Neuronal stem cell (in vitro differentiated cells): ENCODE results near the gene AFF3.
A peak's percentile ranks its signal among the peaks of the same experiment; 100 is the strongest.

Experiments used
- DNase-seq: peaks from one replicate; pipeline ENCODE4 v3.0.0-alpha.2; 2013; ENCODE audit warnings: low spot score
- H2AFZ ChIP-seq: one replicate; pipeline ENCODE4 v1.6.1; 2013; ENCODE audit warnings: mild to moderate bottlenecking, low read length, inconsistent platforms
- H2AK5ac ChIP-seq: 2 replicates; pipeline ENCODE4 v1.6.1; 2013; ENCODE audit warnings: low read depth, mild to moderate bottlenecking, inconsistent platforms, low read length, moderate library complexity, mixed read lengths
- H2BK120ac ChIP-seq: 2 replicates; pipeline ENCODE4 v1.6.1; 2013; ENCODE audit warnings: low read depth, mild to moderate bottlenecking, inconsistent platforms, low read length, moderate library complexity, mixed read lengths
- H2BK12ac ChIP-seq: one replicate; pipeline ENCODE4 v1.6.1; 2013; ENCODE audit warnings: low read length, inconsistent platforms
- H2BK15ac ChIP-seq: 2 replicates; pipeline ENCODE4 v1.6.1; 2013; ENCODE audit warnings: mild to moderate bottlenecking, low read length, inconsistent platforms, mixed read lengths
- H2BK5ac ChIP-seq: one replicate; pipeline ENCODE4 v1.6.1; 2013; ENCODE audit warnings: inconsistent platforms, mild to moderate bottlenecking, low read length, moderate library complexity
- H3K14ac ChIP-seq: one replicate; pipeline ENCODE4 v1.6.1; 2013; ENCODE audit warnings: low read length, inconsistent platforms
- H3K18ac ChIP-seq: 2 replicates; pipeline ENCODE4 v1.6.1; 2013; ENCODE audit warnings: low read length, inconsistent platforms
- H3K23ac ChIP-seq: 2 replicates; pipeline ENCODE4 v1.6.1; 2013; ENCODE audit warnings: low read depth, mild to moderate bottlenecking, mixed read lengths, low read length, inconsistent platforms; ENCODE audit not compliant: poor library complexity
- H3K27ac ChIP-seq: replicated peaks from 3 replicates; pipeline ENCODE4 v1.5.1; 2013; ENCODE audit warnings: low read length, inconsistent platforms
- H3K27me3 ChIP-seq, 3 experiments: 2 replicates each; pipeline ENCODE4 v1.6.1; 2013; ENCODE audit warnings: low read length in 3 of 3, mild to moderate bottlenecking in 2 of 3, inconsistent platforms in 1 of 3, low read depth in 1 of 3, mixed read lengths in 1 of 3, moderate library complexity in 1 of 3; ENCODE audit not compliant: control insufficient read depth in 3 of 3, insufficient read depth in 3 of 3
- H3K36me3 ChIP-seq, 2 donors: replicated peaks in 1 of 2; 2 replicates each; pipeline ENCODE4 v1.6.1; 2013; ENCODE audit warnings: low read length in 2 of 2; ENCODE audit not compliant: control insufficient read depth in 2 of 2, insufficient read depth in 2 of 2
- H3K4ac ChIP-seq: 2 replicates; pipeline ENCODE4 v1.6.1; 2013; ENCODE audit warnings: inconsistent platforms, mild to moderate bottlenecking, low read length, moderate library complexity
- H3K4me1 ChIP-seq, 2 donors: 1 replicate in 1 of 2; 2 replicates in 1 of 2; pipeline ENCODE4 v1.6.1; 2013; ENCODE audit warnings: low read length in 2 of 2, low read depth in 1 of 2; ENCODE audit not compliant: control insufficient read depth in 2 of 2, insufficient read depth in 1 of 2
- H3K4me2 ChIP-seq: one replicate; pipeline ENCODE4 v1.6.1; 2013; ENCODE audit warnings: mild to moderate bottlenecking, low read length, inconsistent platforms; ENCODE audit not compliant: insufficient read depth, poor library complexity, severe bottlenecking
- H3K4me3 ChIP-seq, 2 donors: 2 replicates each; pipeline ENCODE4 v1.5.1; 2013; ENCODE audit warnings: low read length in 2 of 2, mild to moderate bottlenecking in 2 of 2, inconsistent platforms in 1 of 2, moderate library complexity in 1 of 2
- H3K79me1 ChIP-seq: one replicate; pipeline ENCODE4 v1.6.1; 2013; ENCODE audit warnings: low read depth, mild to moderate bottlenecking, inconsistent platforms, low read length, moderate library complexity
- H3K9ac ChIP-seq: one replicate; pipeline ENCODE4 v1.6.1; 2013; ENCODE audit warnings: mild to moderate bottlenecking, low read depth, low read length, inconsistent platforms; ENCODE audit not compliant: poor library complexity
- H3K9me3 ChIP-seq, 2 donors: replicated peaks in 1 of 2; 2 replicates each; pipeline versions ENCODE3 to v1.6.1; 2013; ENCODE audit warnings: low read length in 2 of 2, mild to moderate bottlenecking in 2 of 2, inconsistent platforms in 1 of 2, low read depth in 1 of 2, mixed read lengths in 1 of 2, moderate library complexity in 1 of 2; ENCODE audit not compliant: control insufficient read depth in 2 of 2, insufficient read depth in 1 of 2
- H4K8ac ChIP-seq: one replicate; pipeline ENCODE4 v1.6.1; 2013; ENCODE audit warnings: low read depth, mild to moderate bottlenecking, inconsistent platforms, low read length, moderate library complexity
- H4K91ac ChIP-seq: one replicate; pipeline ENCODE4 v1.6.1; 2013; ENCODE audit warnings: low read length, low read depth, mild to moderate bottlenecking, inconsistent platforms; ENCODE audit not compliant: poor library complexity
- WGBS, 2 donors: extraction: QIAGEN DNeasy Blood & Tissue Kit; methylation state at CpG; one replicate each; pipeline ENCODE4 v1.1.7; 2013; ENCODE audit warnings: missing lambda C conversion rate in 2 of 2, mixed read lengths in 1 of 2; ENCODE audit not compliant: insufficient read length in 2 of 2, insufficient replicate concordance in 1 of 2; ENCODE audit errors: extremely low coverage in 2 of 2; 5-methylcytosine and 5-hydroxymethylcytosine counted together

The AFF3 gene

GRCh38 chr2:99656994-99657393 is 485.4 kb downstream of the AFF3 start:
- H2AK5ac ChIP-seq = no peak overlapping the region
- no peaks in the 10 kb centered on the region for H3K27me3 ChIP-seq
- H3K4me2 ChIP-seq = no peak overlapping the region
- H2BK12ac ChIP-seq = no peak overlapping the region
- H3K4ac ChIP-seq = no peak overlapping the region
- no CpG with 5 or more reads among the region's 5 CpGs for WGBS, 2 donors
- no peak overlapping the region for H3K27ac ChIP-seq
- H4K91ac ChIP-seq = no peak overlapping the region
- H2AFZ ChIP-seq = no peak overlapping the region
- H3K79me1 ChIP-seq = no peaks in the 10 kb centered on the region
- H3K18ac ChIP-seq = no peak overlapping the region
- no peaks in the 10 kb centered on the region for H3K36me3 ChIP-seq
- H2BK15ac ChIP-seq = no peak overlapping the region
- no peak overlapping the region for H4K8ac ChIP-seq
- DNase-seq = no peak
- no peak overlapping the region for H3K4me3 ChIP-seq
- peaks cover 17 to 18% of the 10 kb centered on the region in 2 donors for H3K4me1 ChIP-seq
- no peak overlapping the region for H2BK120ac ChIP-seq
- no peak overlapping the region for H3K23ac ChIP-seq
- H3K9me3 ChIP-seq = no peaks in the 10 kb centered on the region
- H3K14ac ChIP-seq = no peak overlapping the region
- H3K9ac ChIP-seq = no peak overlapping the region
- no peak overlapping the region for H2BK5ac ChIP-seq

- no peaks in the 10 kb centered on the region for H3K27me3 ChIP-seq
- H4K8ac ChIP-seq = no peak overlapping the region
- H2AK5ac ChIP-seq = no peak overlapping the region
- no peak overlapping the region for H3K18ac ChIP-seq
- H2BK12ac ChIP-seq = no peak overlapping the region
- no peak overlapping the region for H3K23ac ChIP-seq
- no peak for DNase-seq
- no peak overlapping the region for H3K4ac ChIP-seq
- H3K4me3 ChIP-seq = no peak overlapping the region
- H3K14ac ChIP-seq = no peak overlapping the region
- H2BK15ac ChIP-seq = no peak overlapping the region
- peaks cover 12 to 19% of the 10 kb centered on the region in 2 donors for H3K4me1 ChIP-seq
- no peak overlapping the region for H2BK5ac ChIP-seq
- no CpG with 5 or more reads among the region's 9 CpGs for WGBS, 2 donors
- H3K79me1 ChIP-seq = no peaks in the 10 kb centered on the region
- no peak overlapping the region for H3K4me2 ChIP-seq
- no peaks in the 10 kb centered on the region for H3K9me3 ChIP-seq
- no peak overlapping the region for H3K27ac ChIP-seq
- no peaks in the 10 kb centered on the region for H3K36me3 ChIP-seq
- no peak overlapping the region for H2AFZ ChIP-seq
- no peak overlapping the region for H4K91ac ChIP-seq
- H3K9ac ChIP-seq = no peak overlapping the region
- H2BK120ac ChIP-seq = no peak overlapping the region
Measured at GRCh38 chr2:99653433-99653832, 489.0 kb downstream of the AFF3 start.

- H3K79me1 ChIP-seq = no peaks in the 10 kb centered on the region
- H3K9me3 ChIP-seq = no peaks in the 10 kb centered on the region
- no peak overlapping the region for H4K8ac ChIP-seq
- no peak overlapping the region for H3K23ac ChIP-seq
- H3K18ac ChIP-seq = peak overlapping the region; percentile 20
- WGBS, 2 donors = no CpG with 5 or more reads among the region's 8 CpGs
- H3K9ac ChIP-seq = no peak overlapping the region
- H2BK120ac ChIP-seq = no peak overlapping the region
- H2AK5ac ChIP-seq = no peak overlapping the region
- H2BK5ac ChIP-seq = no peak overlapping the region
- no peak overlapping the region for H3K4ac ChIP-seq
- H3K27ac ChIP-seq = no peak overlapping the region
- H3K4me1 ChIP-seq = peaks cover 12 to 23% of the 10 kb centered on the region in 2 donors
- no peak overlapping the region for H3K4me2 ChIP-seq
- H2AFZ ChIP-seq = no peak overlapping the region
- H4K91ac ChIP-seq = no peak overlapping the region
- DNase-seq = no peak
- no peak overlapping the region for H3K14ac ChIP-seq
- no peaks in the 10 kb centered on the region for H3K36me3 ChIP-seq
- no peak overlapping the region for H3K4me3 ChIP-seq
- H2BK12ac ChIP-seq = no peak overlapping the region
- H2BK15ac ChIP-seq = no peak overlapping the region
- H3K27me3 ChIP-seq = no peaks in the 10 kb centered on the region
Measured at GRCh38 chr2:99652862-99653261, 489.5 kb downstream of the AFF3 start.

- no peak overlapping the region for H3K27ac ChIP-seq
- no peak overlapping the region for H2AFZ ChIP-seq
- H2BK120ac ChIP-seq = no peak overlapping the region
- no peak overlapping the region for H3K23ac ChIP-seq
- no peaks in the 10 kb centered on the region for H3K36me3 ChIP-seq
- DNase-seq = no peak
- no peaks in the 10 kb centered on the region for H3K79me1 ChIP-seq
- no peak overlapping the region for H4K8ac ChIP-seq
- H3K18ac ChIP-seq = no peak overlapping the region
- H3K4ac ChIP-seq = no peak overlapping the region
- no peak overlapping the region for H2BK15ac ChIP-seq
- H3K4me2 ChIP-seq = no peak overlapping the region
- H4K91ac ChIP-seq = no peak overlapping the region
- H2AK5ac ChIP-seq = no peak overlapping the region
- H3K4me1 ChIP-seq = peaks cover 12 to 21% of the 10 kb centered on the region in 2 donors
- no peak overlapping the region for H3K14ac ChIP-seq
- H3K4me3 ChIP-seq = no peak overlapping the region
- H3K27me3 ChIP-seq = no peaks in the 10 kb centered on the region
- no peak overlapping the region for H2BK5ac ChIP-seq
- no peaks in the 10 kb centered on the region for H3K9me3 ChIP-seq
- WGBS, 2 donors = no CpG with 5 or more reads among the region's 9 CpGs
- H2BK12ac ChIP-seq = no peak overlapping the region
- H3K9ac ChIP-seq = no peak overlapping the region
Measured at GRCh38 chr2:99651930-99652670, 490.3 kb downstream of the AFF3 start.
